ENCODE measurements around the gene LILRB3.
A peak's percentile ranks its signal among the peaks of the same experiment; 100 is the strongest.

- TF ChIP-seq POLR2A (IDR thresholded peaks at IDR 0.05; ENCODE audit: low read length) = peak; percentile 46
- TF ChIP-seq GATA1 (IDR thresholded peaks at IDR 0.05; ENCODE audit: low read depth, low read length) = no peak
Measured at GRCh38 chr19:54189735-54190502, 32.9 kb downstream of the LILRB3 start.
